ENCODE data around the gene ASPSCR1. TPM values are rescaled to one million over a fixed set of nuclear protein-coding genes. Genes with fewer than 3 reads are reported as not detected.
"Not testable (repeated sequence)": the region's sequence is repeated elsewhere in the genome, so short reads cannot be mapped to it uniquely, and the experiment has no call there.

ASPSCR1 gene
- total RNA-seq, 4 donors from 2014 or later = 24.0 to 44.7 (median 32.0) TPM

DNA sequence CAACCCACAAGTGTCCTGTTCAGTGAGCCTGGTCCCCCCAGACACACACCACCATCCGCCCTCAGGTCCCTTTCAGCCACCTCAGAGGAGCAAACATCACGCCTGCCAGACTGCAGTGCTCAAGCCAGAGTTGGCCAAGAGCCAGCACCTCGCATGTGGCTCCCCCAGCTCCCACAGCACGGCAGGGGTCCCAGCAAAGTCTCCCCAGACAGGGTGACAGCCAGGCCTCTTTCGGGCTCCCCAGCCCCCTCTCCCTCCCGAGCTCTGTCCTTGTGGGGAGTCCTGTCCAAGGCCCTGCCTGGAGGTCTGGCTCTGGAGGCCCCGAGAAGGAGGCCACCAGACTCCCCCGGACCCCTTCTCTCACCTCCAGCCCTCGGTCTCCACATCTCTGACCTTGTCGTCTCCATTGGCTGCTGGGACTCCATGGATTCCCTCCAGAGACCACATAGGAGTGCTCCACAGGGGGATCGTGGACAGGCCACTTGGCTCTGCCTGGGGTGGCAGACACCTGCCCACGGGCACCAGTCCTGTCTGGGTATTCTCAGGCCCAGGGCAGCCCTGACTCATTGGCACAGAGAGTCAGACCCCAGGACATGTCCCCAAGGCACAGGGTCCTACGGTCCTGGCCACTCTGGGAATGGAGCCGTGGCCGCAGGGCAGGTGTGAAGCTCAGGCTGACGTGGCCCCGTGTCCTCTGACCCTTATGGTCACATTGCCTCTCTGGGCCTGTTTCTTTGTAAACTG, 28.6 kb upstream of the ASPSCR1 start:
- no peak for TF ChIP-seq CTCF (IDR thresholded peaks at IDR 0.05 in 4 of 5, conservative IDR thresholded peaks at IDR 0.05 in 1 of 5)
- no peak for TF ChIP-seq POLR2A (IDR thresholded peaks at IDR 0.05)
- in situ Hi-C loops (cut with MboI; ENCODE audit: low sequenced_read_pairs in 4 of 4) = no loop called here
- Histone ChIP-seq H3K27me3 (no peaks in the 10 kb centered on the region), H3K36me3 (no peaks in the 10 kb centered on the region), H3K4me3 (no peak overlapping the region), H3K27ac (peak overlapping the region in 3 of 4 donors; percentile 40 to 62 (median 48)), H3K4me1 (peaks cover 0 to 7% of the 10 kb centered on the region in 2 donors), H3K9me3 (no peaks in the 10 kb centered on the region)
- intact Hi-C loops (cut with DNase I; ENCODE audit: low total_unique reads) = no loop called here
- DNase-seq (no peak), ATAC-seq (no peak)

DNA sequence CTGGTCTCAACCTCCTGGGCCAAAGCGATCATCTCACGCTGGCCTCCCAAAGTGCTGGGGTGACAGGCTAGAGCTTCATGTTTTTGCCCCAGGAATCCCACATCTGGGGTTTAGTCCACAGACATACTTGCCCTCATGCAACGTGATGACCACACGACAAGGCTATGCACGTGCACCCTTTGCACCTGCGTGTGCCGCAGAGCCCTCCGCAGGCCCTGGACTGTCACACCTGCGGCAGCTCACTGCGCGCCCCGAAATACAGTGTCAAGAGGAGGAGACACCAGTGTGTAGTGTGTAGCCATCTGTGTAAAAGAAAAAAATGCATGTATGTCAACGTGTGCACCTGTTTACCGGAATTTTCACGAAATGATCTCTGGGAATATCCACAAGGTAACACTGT, 26.9 kb upstream of the ASPSCR1 start:
- no peaks in the 10 kb centered on the region for H3K36me3 ChIP-seq
- intact Hi-C loops (cut with DNase I; ENCODE audit: low total_unique reads) (no loop called here), in situ Hi-C loops (cut with MboI; ENCODE audit: low sequenced_read_pairs in 4 of 4) (no loop called here)
- no peak overlapping the region for H3K27ac ChIP-seq
- no peak overlapping the region for H3K4me3 ChIP-seq
- TF ChIP-seq POLR2A (IDR thresholded peaks at IDR 0.05) (no peak), CTCF (IDR thresholded peaks at IDR 0.05 in 4 of 5, conservative IDR thresholded peaks at IDR 0.05 in 1 of 5) (no peak)
- peaks cover 0 to 6% of the 10 kb centered on the region in 2 donors for H3K4me1 ChIP-seq
- H3K27me3 ChIP-seq = no peaks in the 10 kb centered on the region
- ATAC-seq (no peak), DNase-seq (no peak)
- no peaks in the 10 kb centered on the region for H3K9me3 ChIP-seq

- no peak for DNase-seq
- ATAC-seq = no peak
- Histone ChIP-seq H3K27me3 (no peaks in the 10 kb centered on the region), H3K4me3 (no peak overlapping the region), H3K36me3 (no peaks in the 10 kb centered on the region), H3K4me1 (peaks cover 0 to 5% of the 10 kb centered on the region in 2 donors), H3K27ac (no peak overlapping the region), H3K9me3 (no peaks in the 10 kb centered on the region)
- in situ Hi-C loops (cut with MboI; ENCODE audit: low sequenced_read_pairs in 4 of 4) = no loop called here
- TF ChIP-seq CTCF (IDR thresholded peaks at IDR 0.05 in 4 of 5, conservative IDR thresholded peaks at IDR 0.05 in 1 of 5) (no peak), POLR2A (IDR thresholded peaks at IDR 0.05) (no peak)
- intact Hi-C loops (cut with DNase I; ENCODE audit: low total_unique reads) = no loop called here
Measured at GRCh38 chr17:81951785-81952684, 25.4 kb upstream of the ASPSCR1 start.

GRCh38 chr17:81952792-81953228, 24.6 kb upstream of the ASPSCR1 start:
- intact Hi-C loops (cut with DNase I; ENCODE audit: low total_unique reads) = no loop called here
- in situ Hi-C loops (cut with MboI; ENCODE audit: low sequenced_read_pairs in 4 of 4) = no loop called here

DNA sequence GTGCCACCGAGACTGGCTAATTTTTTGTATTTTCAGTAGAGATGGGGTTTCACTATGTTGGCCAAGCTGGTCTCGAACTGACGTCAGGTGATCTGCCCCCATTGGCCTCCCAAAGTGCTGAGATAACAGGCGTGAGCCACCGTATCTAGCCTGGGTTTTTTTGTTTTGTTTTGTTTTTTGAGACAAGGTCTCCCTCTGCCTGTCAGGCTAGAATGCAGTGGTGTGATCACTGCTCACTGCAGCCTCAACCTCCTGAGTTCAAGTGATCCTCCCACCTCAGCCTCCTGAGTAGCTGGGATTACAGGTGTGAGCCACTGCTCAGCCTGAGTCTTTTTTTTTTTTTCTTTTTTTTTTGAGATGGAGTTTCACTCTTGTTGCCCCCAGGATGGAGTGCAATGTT, 24.0 kb upstream of the ASPSCR1 start:
- H3K4me1 ChIP-seq; H3K4me3 ChIP-seq; DNase-seq; in situ Hi-C loops (cut with MboI; ENCODE audit: low sequenced_read_pairs in 4 of 4); H3K27ac ChIP-seq; ATAC-seq; H3K27me3 ChIP-seq; H3K9me3 ChIP-seq; intact Hi-C loops (cut with DNase I; ENCODE audit: low total_unique reads); H3K36me3 ChIP-seq: not testable (repeated sequence)

More at GRCh38 chr17:81952792-81953228, 24.6 kb upstream of the ASPSCR1 start:
- H3K36me3 ChIP-seq = no peaks in the 10 kb centered on the region
- no peaks in the 10 kb centered on the region for H3K4me1 ChIP-seq
- ATAC-seq (no peak), DNase-seq (no peak)
- H3K27ac ChIP-seq = no peak overlapping the region
- TF ChIP-seq CTCF (IDR thresholded peaks at IDR 0.05 in 4 of 5, conservative IDR thresholded peaks at IDR 0.05 in 1 of 5) = no peak
- H3K4me3 ChIP-seq = no peak overlapping the region
- H3K9me3 ChIP-seq = no peaks in the 10 kb centered on the region
- no peaks in the 10 kb centered on the region for H3K27me3 ChIP-seq
